ENCODE results near the gene ASCL2. TPM values are rescaled to one million over a fixed set of nuclear protein-coding genes. Genes with fewer than 3 reads are reported as not detected.

Gene ASCL2
- total RNA-seq, 4 donors from 2014 or later = 0.27 TPM; not detected in 3

- peaks cover 0 to 37% (median 0%) of the 10 kb centered on the region in 3 donors for H3K9me3 ChIP-seq
- H3K36me3 ChIP-seq = no peaks in the 10 kb centered on the region
- H3K27ac ChIP-seq = no peak overlapping the region
- H3K4me3 ChIP-seq = no peak overlapping the region
- no peaks in the 10 kb centered on the region for H3K4me1 ChIP-seq
- ATAC-seq = no peak
- H3K27me3 ChIP-seq = peaks cover 19% of the 10 kb centered on the region
- TF ChIP-seq POLR2A (IDR thresholded peaks at IDR 0.05) (no peak), POLR2AphosphoS5 (IDR thresholded peaks at IDR 0.05) (no peak), EP300 (IDR thresholded peaks at IDR 0.05) (no peak), CTCF (IDR thresholded peaks at IDR 0.05) (no peak)
- WGBS, 2 donors (ENCODE audit: low coverage in 1 of 2) = 75 to 86% methylated on average over 2 of the region's 2 CpGs
Observed at GRCh38 chr11:2280208-2280607, 9.8 kb upstream of the ASCL2 start.

DNA sequence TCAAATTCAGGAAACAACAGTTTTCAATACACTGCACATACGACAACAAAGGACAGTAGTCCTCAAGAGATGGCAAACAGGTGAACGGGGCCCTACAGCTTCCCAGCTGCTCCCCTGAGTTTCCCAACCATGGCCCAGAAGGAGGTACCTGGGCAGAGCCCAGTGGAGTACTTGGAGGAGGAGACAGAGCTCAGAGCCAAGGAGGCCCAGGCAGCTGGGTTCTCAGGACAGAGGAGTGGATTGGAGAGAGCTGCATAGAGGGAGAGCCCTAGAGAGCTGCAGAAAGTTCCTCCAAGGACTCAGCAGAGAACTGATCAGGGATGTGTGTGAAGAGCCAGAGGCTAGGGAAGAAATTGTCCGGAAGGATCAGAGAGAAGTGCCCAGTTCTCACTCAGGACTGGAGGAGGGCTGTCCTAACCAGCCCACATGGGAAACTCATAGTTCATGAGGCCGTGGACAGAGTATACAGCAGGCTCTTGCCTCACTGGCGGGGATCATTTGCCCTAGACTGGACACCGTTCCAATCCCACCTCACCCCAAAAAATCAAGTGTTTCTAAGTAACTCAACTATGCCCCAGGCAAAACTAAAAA, 7.6 kb upstream of the ASCL2 start:
- Histone ChIP-seq H3K4me3 (no peak overlapping the region), H3K27me3 (peaks cover 37% of the 10 kb centered on the region), H3K4me1 (no peaks in the 10 kb centered on the region), H3K36me3 (no peaks in the 10 kb centered on the region), H3K9me3 (peaks cover 0 to 34% (median 0%) of the 10 kb centered on the region in 3 donors), H3K27ac (no peak overlapping the region)
- WGBS, 2 donors (ENCODE audit: low coverage in 1 of 2) = 75 to 80% methylated on average over 1 to 4 of the region's 6 CpGs
- no peak for ATAC-seq
- TF ChIP-seq POLR2A (IDR thresholded peaks at IDR 0.05) (no peak), POLR2AphosphoS5 (IDR thresholded peaks at IDR 0.05) (no peak), EP300 (IDR thresholded peaks at IDR 0.05) (no peak), CTCF (IDR thresholded peaks at IDR 0.05) (no peak)

GRCh38 chr11:2277008-2277346, 6.6 kb upstream of the ASCL2 start:
- Histone ChIP-seq H3K27me3 (peaks cover 48% of the 10 kb centered on the region), H3K4me3 (no peak overlapping the region), H3K27ac (no peak overlapping the region), H3K4me1 (no peaks in the 10 kb centered on the region), H3K9me3 (peaks cover 0 to 24% (median 0%) of the 10 kb centered on the region in 3 donors), H3K36me3 (no peaks in the 10 kb centered on the region)
- TF ChIP-seq EP300 (IDR thresholded peaks at IDR 0.05) (no peak), POLR2AphosphoS5 (IDR thresholded peaks at IDR 0.05) (no peak), POLR2A (IDR thresholded peaks at IDR 0.05) (no peak), CTCF (IDR thresholded peaks at IDR 0.05) (no peak)
- WGBS, 2 donors (ENCODE audit: low coverage in 1 of 2) = 60% methylated on average over 1 of the region's 6 CpGs; no CpG with 5 or more reads in 1 of the 2 donors
- no peak for ATAC-seq

DNA sequence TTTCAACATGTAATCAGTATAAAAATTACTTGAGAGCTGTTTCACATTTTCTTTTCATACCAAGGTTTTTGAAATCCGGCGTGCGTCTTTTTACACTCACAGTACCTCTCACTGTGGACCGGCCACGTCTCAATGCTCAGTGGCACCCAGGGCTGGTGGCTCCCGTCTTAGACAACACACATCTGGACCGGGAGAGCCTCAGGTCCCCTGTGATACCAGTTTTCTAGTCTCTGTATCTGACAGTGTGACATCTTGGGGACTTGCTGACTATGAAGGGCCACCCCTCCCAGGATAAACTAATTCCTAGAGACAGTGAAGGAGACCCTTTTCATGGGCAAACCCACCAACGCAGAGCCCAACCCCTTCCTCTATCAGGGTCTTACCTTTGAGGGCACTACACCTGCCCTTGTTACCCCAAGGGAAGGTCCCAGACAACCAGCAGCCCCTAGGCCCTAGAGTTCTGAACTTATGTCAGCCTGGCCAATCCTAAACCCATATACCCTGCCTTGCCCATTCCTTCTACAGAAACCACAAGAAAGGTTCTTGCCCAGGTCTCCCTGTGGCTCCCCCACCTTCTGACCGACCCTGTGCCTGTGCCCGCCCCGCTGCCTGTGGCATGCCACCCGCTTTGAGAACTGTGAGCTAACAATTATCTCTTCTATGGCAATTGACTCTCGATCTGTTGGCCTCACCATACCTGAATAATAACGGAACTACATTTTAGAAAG, 6.1 kb upstream of the ASCL2 start:
- no peak for TF ChIP-seq EP300 (IDR thresholded peaks at IDR 0.05)
- no peak for TF ChIP-seq CTCF (IDR thresholded peaks at IDR 0.05)
- TF ChIP-seq POLR2A (IDR thresholded peaks at IDR 0.05) = no peak
- no peak for TF ChIP-seq POLR2AphosphoS5 (IDR thresholded peaks at IDR 0.05)
- no peaks in the 10 kb centered on the region for H3K4me1 ChIP-seq
- 94 to 98% methylated on average over 6 to 13 of the region's 14 CpGs for WGBS, 2 donors (ENCODE audit: low coverage in 1 of 2)
- H3K36me3 ChIP-seq = no peaks in the 10 kb centered on the region
- H3K27ac ChIP-seq = no peak overlapping the region
- peaks cover 0 to 24% (median 0%) of the 10 kb centered on the region in 3 donors for H3K9me3 ChIP-seq
- H3K27me3 ChIP-seq = peaks cover 53% of the 10 kb centered on the region
- no peak overlapping the region for H3K4me3 ChIP-seq
- ATAC-seq = no peak
